ENCODE results near the gene CCM2L.

DNA sequence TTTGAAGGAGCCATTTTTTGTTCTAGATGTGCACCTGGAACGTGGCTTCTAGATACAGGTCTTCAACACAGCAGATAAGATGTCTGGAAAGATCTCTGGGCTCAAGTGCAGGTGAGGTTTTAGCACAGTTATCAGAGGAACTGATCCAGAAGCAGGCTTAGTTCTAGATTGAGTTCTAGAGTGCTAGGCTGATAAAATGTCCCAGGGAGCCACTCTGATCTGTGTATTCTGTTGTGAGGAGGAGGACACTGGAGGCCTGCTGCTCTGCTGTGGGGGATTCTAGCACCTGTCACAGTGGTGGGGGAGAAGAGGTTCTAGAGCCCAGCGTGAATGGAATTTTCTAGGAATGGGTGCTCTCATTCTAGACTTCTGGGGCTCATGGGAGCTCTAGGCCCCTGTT lies 12.0 kb upstream of the CCM2L start:
- TF ChIP-seq, protein P1, sequence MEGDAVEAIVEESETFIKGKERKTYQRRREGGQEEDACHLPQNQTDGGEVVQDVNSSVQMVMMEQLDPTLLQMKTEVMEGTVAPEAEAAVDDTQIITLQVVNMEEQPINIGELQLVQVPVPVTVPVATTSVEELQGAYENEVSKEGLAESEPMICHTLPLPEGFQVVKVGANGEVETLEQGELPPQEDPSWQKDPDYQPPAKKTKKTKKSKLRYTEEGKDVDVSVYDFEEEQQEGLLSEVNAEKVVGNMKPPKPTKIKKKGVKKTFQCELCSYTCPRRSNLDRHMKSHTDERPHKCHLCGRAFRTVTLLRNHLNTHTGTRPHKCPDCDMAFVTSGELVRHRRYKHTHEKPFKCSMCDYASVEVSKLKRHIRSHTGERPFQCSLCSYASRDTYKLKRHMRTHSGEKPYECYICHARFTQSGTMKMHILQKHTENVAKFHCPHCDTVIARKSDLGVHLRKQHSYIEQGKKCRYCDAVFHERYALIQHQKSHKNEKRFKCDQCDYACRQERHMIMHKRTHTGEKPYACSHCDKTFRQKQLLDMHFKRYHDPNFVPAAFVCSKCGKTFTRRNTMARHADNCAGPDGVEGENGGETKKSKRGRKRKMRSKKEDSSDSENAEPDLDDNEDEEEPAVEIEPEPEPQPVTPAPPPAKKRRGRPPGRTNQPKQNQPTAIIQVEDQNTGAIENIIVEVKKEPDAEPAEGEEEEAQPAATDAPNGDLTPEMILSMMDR (IDR thresholded peaks at IDR 0.05), result no peak
- no peak for TF ChIP-seq EP300 (IDR thresholded peaks at IDR 0.05)
